Sigmoid colon (tissue), 7 donors: ENCODE measurements around the gene KIF11. TPM values are rescaled to one million over a fixed set of nuclear protein-coding genes. Genes with fewer than 3 reads are reported as not detected.

Source experiments
- DNase-seq: peaks from one replicate; pipeline ENCODE4 v3.0.0-alpha.2; 2019
- H3K27ac ChIP-seq, 4 donors: fragments of 200-600 bp; sonication (generic); one replicate each; pipeline ENCODE4 v1.5.1; 2016 to 2019; ENCODE audit warnings: mild to moderate bottlenecking in 1 of 4
- H3K27me3 ChIP-seq, 3 donors: fragments of 200-600 bp; sonication (generic); one replicate each; pipeline ENCODE4 v1.5.1; 2019; ENCODE audit warnings: mild to moderate bottlenecking in 1 of 3
- H3K36me3 ChIP-seq, 4 donors: fragments of 200-600 bp; sonication (generic); one replicate each; pipeline ENCODE4 v1.5.1; 2016 to 2019
- H3K4me1 ChIP-seq, 4 donors: fragments of 200-600 bp; sonication (generic); one replicate each; pipeline ENCODE4 v1.5.1; 2017 to 2019
- H3K4me3 ChIP-seq, 4 donors: fragments of 200-600 bp; sonication (generic); one replicate each; pipeline ENCODE4 v1.5.1; 2017 to 2019; ENCODE audit warnings: mild to moderate bottlenecking in 2 of 4, moderate library complexity in 1 of 4
- H3K9me3 ChIP-seq, 4 donors: fragments of 200-600 bp in 3 of 4; sonication (generic) in 3 of 4; one replicate each; pipeline versions ENCODE4 v1.5.1 to v1.6.1; 2013 to 2019
- EP300 ChIP-seq, 4 donors: sonication (generic); formaldehyde crosslinking; IDR thresholded peaks; one replicate each; pipeline ENCODE4 v1.6.1; 2017; ENCODE audit warnings: antibody characterized with exemption in 4 of 4
- POLR2A ChIP-seq, 2 donors: fragments of 450-650 bp; IDR thresholded peaks; one replicate each; pipeline ENCODE4 v1.6.1; 2016; ENCODE audit warnings: antibody characterized with exemption in 2 of 2, mild to moderate bottlenecking in 2 of 2, moderate library complexity in 2 of 2
- POLR2AphosphoS5 ChIP-seq, 4 donors: sonication (generic); formaldehyde crosslinking; IDR thresholded peaks; one replicate each; pipeline ENCODE4 v1.6.1; 2017; ENCODE audit warnings: antibody characterized with exemption in 4 of 4
- WGBS, 2 donors: extraction: QIAGEN DNeasy Blood & Tissue Kit; methylation state at CpG; one replicate each; pipeline ENCODE4 v1.1.7; 2013; 5-methylcytosine and 5-hydroxymethylcytosine counted together
- intact Hi-C: fragments of 100-400 bp; cut with DNase I; formaldehyde crosslinking; loops from one replicate; pipeline ENCODE4 v1.15.1; 2023
- polyA plus RNA-seq, 3 donors: library from polyadenylated mRNA; stranded (reverse); fragments of 200-250 nt; gene quantifications; one replicate each; pipeline ENCODE4 v1.2.3, GENCODE V29; 2013
- total RNA-seq, 4 donors: library from RNA; depleted of rRNA; stranded (reverse); fragments of >200 nt; gene quantifications; one replicate each; pipeline ENCODE4 v1.1.0, GENCODE V29; 2016
- TF ChIP-seq, protein P1 (sequence below), 4 experiments: fragments of 450-650 bp in 3 of 4; fragments of 200-600 bp in 1 of 4; IDR thresholded peaks; one replicate each; pipeline ENCODE4 v1.5.1; 2016 to 2019; ENCODE audit warnings: antibody characterized with exemption in 4 of 4, mild to moderate bottlenecking in 3 of 4, moderate library complexity in 2 of 4
- donor health status: healthy with polysubstance abuse.
- donor health status: Bipolar disorder and iron deficiency.
- donor health status: healthy.

KIF11 gene
- total and polyA plus RNA-seq, 7 donors = 0.16 to 10.1 (median 0.95) TPM

DNA sequence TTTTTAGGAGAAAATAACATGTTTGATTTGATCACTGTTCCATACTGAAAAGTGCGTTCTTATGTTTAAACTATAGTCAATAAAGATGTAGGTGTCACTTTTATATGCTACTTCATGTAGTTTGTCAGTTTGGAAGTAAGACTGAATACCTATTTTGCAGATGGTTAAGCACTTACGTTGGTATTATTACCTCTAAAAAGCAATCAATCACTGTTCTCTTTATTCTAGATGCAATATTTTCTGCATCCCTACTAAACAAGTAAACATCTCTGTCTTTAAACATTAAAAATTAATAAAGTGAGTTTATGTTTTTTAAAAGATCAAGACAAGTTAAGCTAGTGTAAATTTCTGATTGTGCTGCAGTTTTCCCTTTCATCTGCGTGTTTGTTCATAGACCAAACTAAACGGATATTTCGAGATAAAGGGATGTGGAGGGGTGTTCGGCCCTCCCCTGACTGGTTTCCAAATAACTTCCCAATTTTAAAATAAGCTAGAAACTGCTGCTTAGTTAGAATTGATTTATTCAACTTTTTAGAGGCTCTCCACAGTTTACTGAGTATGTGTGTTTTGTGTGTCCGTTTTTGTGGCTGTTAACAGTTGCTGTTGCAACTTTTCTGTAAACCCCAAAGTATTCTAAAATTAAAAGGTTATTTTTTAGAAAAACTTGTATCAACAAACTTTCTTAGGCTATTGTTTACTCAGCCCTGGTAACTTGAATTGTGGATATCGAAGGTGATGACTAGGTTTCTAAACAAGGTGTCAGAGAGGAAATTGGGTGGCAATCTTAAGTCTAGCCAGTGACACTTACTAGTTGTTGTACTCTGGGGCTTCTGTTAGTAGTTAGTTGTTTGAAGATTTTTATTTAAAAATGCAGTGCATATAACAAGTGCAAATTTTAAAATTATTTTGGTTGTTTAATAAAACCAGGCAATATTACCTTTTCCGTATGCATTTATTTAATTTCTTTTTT is 974 bp downstream of the KIF11 start:
- Histone ChIP-seq H3K27ac (peak overlapping the region in 1 of 4 donors; percentile 96), H3K4me1 (peaks cover 0 to 23% (median 11%) of the 10 kb centered on the region in 4 donors), H3K4me3 (peak overlapping the region in 3 of 4 donors; percentile 50 to 75 (median 70)), H3K27me3 (no peaks in the 10 kb centered on the region), H3K9me3 (no peaks in the 10 kb centered on the region), H3K36me3 (no peaks in the 10 kb centered on the region)
- no peak for TF ChIP-seq EP300 (IDR thresholded peaks at IDR 0.05)
- TF ChIP-seq, protein P1, sequence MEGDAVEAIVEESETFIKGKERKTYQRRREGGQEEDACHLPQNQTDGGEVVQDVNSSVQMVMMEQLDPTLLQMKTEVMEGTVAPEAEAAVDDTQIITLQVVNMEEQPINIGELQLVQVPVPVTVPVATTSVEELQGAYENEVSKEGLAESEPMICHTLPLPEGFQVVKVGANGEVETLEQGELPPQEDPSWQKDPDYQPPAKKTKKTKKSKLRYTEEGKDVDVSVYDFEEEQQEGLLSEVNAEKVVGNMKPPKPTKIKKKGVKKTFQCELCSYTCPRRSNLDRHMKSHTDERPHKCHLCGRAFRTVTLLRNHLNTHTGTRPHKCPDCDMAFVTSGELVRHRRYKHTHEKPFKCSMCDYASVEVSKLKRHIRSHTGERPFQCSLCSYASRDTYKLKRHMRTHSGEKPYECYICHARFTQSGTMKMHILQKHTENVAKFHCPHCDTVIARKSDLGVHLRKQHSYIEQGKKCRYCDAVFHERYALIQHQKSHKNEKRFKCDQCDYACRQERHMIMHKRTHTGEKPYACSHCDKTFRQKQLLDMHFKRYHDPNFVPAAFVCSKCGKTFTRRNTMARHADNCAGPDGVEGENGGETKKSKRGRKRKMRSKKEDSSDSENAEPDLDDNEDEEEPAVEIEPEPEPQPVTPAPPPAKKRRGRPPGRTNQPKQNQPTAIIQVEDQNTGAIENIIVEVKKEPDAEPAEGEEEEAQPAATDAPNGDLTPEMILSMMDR (IDR thresholded peaks at IDR 0.05) = no peak
- no peak for TF ChIP-seq POLR2AphosphoS5 (IDR thresholded peaks at IDR 0.05)
- TF ChIP-seq POLR2A (IDR thresholded peaks at IDR 0.05) = no peak
- intact Hi-C loops = loop anchor here (2.0 to 5.0 kb wide), 4 partner anchors 77 to 302 kb away; partner anchors contain the start of genes CPEB3 and MARCHF5
- WGBS, 2 donors = 5 to 9% methylated on average over 9 of the region's 9 CpGs
- no peak for DNase-seq

DNA sequence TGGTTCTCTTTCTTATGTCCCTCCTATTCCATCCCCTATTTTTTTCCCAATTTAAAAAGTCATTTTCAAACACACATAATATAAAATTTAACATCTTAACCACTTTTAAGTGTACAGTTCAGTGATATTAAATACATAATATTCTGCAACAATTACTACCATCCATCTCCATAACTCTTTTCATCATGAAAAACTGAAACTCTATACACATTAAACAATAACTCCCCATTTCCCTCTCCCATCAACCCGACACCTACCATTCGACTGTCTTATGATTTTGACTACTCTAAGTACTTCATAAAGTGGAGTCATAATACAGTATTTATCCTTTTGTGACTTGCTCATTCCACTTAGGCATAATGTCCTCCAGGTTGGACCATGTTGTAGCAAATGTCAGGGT is 2.6 kb downstream of the KIF11 start:
- Histone ChIP-seq H3K36me3 (no peaks in the 10 kb centered on the region), H3K27ac (no peak overlapping the region), H3K4me1 (peaks cover 0 to 23% (median 11%) of the 10 kb centered on the region in 4 donors), H3K9me3 (no peaks in the 10 kb centered on the region), H3K27me3 (no peaks in the 10 kb centered on the region), H3K4me3 (no peak overlapping the region)
- WGBS, 2 donors = 91 to 92% methylated on average over 2 of the region's 2 CpGs
- TF ChIP-seq POLR2A (IDR thresholded peaks at IDR 0.05) (no peak), EP300 (IDR thresholded peaks at IDR 0.05) (no peak), POLR2AphosphoS5 (IDR thresholded peaks at IDR 0.05) (no peak)
- TF ChIP-seq, protein P1 (IDR thresholded peaks at IDR 0.05) = no peak
- intact Hi-C loops = no loop called here
- DNase-seq = no peak

DNA sequence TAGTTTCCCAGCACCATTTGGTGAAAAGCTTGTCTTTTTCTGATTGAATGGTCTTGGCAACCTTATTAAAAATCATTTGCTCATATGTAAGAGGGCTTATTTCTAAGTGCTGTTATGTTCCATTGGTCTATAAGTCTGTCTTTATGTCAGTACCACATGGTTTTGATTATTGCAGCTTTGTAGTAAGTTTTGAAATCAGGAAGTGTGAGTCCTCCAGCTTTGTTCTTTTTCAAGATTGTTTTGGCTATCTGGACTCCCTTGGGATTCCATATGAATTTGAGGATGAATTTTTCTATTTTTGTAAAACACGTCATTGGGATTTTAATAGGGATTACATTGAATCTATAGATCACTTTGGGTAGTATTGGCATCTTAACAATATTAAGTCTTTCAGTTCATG is 5.4 kb downstream of the KIF11 start:
- WGBS, 2 donors = 95 to 96% methylated on average over 1 of the region's 1 CpG
- no peak overlapping the region for H3K27ac ChIP-seq
- H3K4me3 ChIP-seq = no peak overlapping the region
- intact Hi-C loops = no loop called here
- H3K36me3 ChIP-seq = no peaks in the 10 kb centered on the region
- TF ChIP-seq EP300 (IDR thresholded peaks at IDR 0.05) (no peak), POLR2AphosphoS5 (IDR thresholded peaks at IDR 0.05) (no peak), POLR2A (IDR thresholded peaks at IDR 0.05) (no peak)
- TF ChIP-seq, protein P1 (IDR thresholded peaks at IDR 0.05) = no peak
- H3K27me3 ChIP-seq = no peaks in the 10 kb centered on the region
- no peak for DNase-seq
- peaks cover 0 to 7% (median 4%) of the 10 kb centered on the region in 4 donors for H3K4me1 ChIP-seq
- no peaks in the 10 kb centered on the region for H3K9me3 ChIP-seq

DNA sequence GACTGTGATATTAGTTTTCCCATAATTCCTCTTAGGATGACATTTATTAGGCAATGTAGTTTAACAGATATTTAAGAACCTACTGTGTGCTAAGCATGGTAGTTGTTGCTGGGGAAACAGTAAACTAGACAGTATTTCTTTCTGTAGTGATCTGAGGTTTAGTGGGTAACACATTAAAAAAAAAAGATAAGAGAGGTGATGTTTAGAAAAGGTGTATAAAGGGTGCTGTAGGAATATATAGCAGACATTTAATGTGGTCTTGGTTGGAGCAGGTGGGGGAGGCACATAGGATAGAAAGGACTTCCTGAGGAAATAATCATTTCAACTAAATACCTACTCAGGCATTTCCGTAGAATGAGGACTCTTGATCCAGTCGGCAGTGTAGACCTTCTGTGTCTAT is 11.9 kb downstream of the KIF11 start:
- Histone ChIP-seq H3K27me3 (no peaks in the 10 kb centered on the region), H3K27ac (no peak overlapping the region), H3K36me3 (no peaks in the 10 kb centered on the region), H3K4me1 (no peaks in the 10 kb centered on the region), H3K9me3 (no peaks in the 10 kb centered on the region), H3K4me3 (no peak overlapping the region)
- TF ChIP-seq EP300 (IDR thresholded peaks at IDR 0.05) (no peak), POLR2AphosphoS5 (IDR thresholded peaks at IDR 0.05) (no peak), POLR2A (IDR thresholded peaks at IDR 0.05) (no peak)
- TF ChIP-seq, protein P1 (IDR thresholded peaks at IDR 0.05) = no peak
- intact Hi-C loops = no loop called here
- DNase-seq = no peak
- WGBS, 2 donors = 60 to 92% methylated on average over 2 of the region's 2 CpGs
